ENCODE measurements around the gene PQBP1.

DNA sequence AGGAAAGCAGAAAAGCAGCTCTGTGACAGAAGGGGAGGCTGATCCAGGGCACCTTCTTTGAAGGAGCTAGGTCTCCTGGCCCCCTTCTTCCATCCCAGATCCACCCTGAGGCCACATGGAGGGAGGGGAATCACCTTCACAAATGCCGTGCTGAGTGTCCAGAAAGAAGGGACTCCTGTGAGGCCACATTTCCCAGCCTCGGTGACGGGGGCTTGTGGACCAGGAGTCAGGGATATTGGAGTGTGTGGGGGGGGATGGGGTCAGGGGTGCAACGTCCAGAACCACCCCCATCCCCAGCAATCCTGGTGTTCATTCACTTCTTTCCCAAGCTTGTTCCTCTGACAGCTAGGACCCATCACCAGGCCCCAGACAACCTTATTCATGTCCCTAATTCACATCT, 4.8 kb upstream of the PQBP1 start:
- TF ChIP-seq, protein P1, sequence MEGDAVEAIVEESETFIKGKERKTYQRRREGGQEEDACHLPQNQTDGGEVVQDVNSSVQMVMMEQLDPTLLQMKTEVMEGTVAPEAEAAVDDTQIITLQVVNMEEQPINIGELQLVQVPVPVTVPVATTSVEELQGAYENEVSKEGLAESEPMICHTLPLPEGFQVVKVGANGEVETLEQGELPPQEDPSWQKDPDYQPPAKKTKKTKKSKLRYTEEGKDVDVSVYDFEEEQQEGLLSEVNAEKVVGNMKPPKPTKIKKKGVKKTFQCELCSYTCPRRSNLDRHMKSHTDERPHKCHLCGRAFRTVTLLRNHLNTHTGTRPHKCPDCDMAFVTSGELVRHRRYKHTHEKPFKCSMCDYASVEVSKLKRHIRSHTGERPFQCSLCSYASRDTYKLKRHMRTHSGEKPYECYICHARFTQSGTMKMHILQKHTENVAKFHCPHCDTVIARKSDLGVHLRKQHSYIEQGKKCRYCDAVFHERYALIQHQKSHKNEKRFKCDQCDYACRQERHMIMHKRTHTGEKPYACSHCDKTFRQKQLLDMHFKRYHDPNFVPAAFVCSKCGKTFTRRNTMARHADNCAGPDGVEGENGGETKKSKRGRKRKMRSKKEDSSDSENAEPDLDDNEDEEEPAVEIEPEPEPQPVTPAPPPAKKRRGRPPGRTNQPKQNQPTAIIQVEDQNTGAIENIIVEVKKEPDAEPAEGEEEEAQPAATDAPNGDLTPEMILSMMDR (conservative IDR thresholded peaks at IDR 0.05 in 1 of 2, IDR thresholded peaks at IDR 0.05 in 1 of 2; ENCODE audit: low read depth in 1 of 2, low read length in 2 of 2), result no peak
- no peak for TF ChIP-seq EZH2 (IDR thresholded peaks at IDR 0.05; ENCODE audit: low read length, missing control alignments)
